HG02970 (cell line): ENCODE measurements around the gene PRKAR1B.
"Not testable (repeated sequence)": the region's sequence is repeated elsewhere in the genome, so short reads cannot be mapped to it uniquely, and the experiment has no call there.

Experiments
- ATAC-seq: cut with Tn5 transposase; IDR thresholded peaks from one replicate; pipeline ENCODE4 v1.9.1; 2021; ENCODE audit warnings: mild to moderate bottlenecking, moderate library complexity, moderate number of reproducible peaks; ENCODE audit not compliant: unreplicated experiment, low FRiP score

Gene PRKAR1B

DNA sequence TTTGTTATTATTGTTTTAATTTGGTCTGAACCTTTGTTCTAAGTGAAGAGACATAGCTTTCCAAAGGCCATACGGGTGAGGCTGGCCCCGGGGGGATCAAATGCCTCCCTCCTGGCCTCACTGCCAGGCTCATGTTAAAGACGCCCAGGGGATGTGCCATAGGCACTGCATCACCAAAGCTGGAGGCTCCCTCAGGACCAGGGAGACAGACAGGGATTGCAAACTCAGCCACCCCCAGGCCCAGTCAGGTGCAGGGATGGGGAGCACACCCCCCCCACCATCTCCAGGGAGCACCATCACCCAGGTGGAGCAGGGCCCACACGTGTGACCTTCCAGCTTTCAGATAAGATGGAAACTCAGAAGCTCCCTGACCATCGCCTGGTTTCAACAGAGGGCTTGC, 96.5 kb downstream of the PRKAR1B start:
- ATAC-seq: no peak

DNA sequence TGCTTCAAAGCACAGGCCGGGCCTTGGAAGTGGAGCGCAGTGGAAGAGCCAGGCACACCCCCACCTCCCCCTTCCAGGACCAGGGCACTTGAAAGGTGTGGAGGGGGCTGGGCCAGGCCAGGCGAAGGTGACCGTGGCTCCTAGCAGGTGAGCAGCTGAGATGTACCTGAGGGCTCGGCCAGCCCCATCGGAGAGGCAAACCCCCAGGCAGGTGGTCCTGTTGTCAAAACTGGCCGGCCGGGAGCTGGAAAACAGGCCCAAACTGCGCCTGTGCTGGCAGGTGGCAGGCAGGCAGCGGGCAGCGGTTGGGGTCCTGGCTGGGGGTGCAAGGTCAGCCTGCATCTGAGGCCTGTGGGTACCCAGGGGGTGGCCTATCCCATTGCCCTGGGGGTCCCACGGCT, 97.0 kb downstream of the PRKAR1B start:
- ATAC-seq: no peak

DNA sequence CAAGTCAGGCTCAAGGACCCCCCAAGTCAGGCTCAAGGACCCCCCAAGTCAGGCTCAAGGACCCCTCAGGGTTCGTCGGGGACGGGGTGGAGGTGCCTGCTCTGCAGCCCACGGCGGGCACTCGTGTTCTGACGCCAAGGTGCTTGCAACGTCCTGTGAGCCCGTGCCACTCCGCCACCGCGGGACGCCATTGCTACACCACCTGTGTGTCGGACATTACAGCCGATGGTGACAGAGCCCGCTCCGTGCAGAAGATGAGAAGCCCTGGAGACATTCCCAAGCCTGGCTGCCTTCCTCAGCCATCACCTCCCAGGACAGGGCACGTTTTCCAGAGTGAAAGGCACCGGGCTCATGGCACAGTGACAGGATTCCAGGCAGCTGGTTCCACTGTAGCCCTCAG, 98.3 kb downstream of the PRKAR1B start:
- ATAC-seq: no peak

DNA sequence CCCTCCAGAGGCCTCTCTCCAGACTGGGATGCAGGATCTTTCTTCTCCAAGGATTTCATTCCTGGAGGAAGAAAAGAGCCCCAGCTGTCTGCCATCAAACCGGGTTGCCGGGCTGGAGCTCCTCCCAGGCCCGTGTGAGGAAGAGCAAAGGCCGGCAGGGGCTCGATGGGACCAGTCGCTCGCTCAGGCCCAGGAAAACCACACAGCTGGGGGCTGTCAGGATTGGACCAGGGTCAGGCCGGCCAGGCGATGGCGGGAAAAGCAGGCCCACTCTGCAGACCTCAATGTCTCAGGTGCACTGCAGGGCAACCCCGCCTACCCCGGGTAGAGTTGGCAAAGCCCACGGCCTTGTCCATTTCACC, 98.7 kb downstream of the PRKAR1B start:
- no peak for ATAC-seq

DNA sequence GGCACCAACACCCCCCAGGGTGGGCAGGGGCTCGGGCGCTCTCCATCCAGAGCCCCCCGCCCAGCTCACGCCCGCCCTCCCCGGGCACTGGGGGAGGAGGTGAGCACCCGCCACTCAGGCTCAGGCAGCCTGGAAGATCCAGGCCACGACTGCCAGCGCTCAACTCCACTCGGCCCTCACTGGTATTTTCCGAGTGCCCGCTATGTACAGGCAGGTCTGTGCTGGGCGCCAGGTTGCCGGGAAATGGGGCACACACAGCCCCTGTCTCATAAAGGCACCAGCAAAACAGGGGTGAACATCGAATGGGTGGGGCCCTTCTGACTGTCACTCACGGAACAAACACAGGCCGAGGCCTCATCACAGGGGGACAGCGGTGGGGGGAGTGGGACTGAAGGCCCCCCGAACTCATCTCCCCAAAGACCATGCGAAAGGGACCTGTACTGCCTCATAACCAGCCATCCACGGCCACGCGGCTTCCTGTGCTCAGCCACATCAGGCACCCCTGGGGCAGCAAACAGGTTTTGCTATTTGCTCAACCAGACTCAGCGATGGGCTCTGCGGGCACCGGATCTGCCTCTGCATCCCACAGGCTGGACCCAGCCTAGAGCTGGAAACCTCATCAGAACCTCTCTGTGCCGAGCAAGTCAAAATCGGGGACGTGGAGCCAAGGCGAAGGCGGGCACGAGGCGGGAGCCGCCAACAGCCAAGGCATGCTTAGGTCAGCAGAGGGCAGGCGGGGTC, 99.2 kb downstream of the PRKAR1B start:
- no peak for ATAC-seq

DNA sequence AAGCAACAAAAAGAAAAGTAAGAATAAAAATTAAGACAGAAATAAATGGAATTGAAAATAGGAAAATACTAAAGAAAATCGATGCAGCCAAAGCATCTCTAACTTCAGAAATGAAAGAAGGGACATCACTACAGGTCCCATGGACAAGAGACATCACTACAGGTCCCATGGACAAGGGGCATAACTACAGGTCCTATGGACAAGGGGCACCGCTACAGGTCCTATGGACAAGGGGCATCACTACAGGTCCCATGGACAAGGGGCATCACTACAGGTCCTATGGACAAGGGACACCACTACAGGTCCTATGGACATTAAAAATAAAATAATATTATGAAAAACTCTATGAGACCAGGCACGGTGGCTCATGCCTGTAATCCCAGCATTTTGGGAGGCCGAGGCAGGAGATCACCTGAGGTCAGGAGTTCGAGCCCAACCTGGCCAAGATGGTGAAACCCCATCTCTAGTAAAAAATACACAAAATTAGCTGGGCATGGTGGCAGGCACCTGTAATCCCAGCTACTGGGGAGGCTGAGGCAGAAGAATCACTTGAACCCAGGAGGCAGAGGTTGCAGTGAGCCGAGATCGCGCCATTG, 101.6 kb downstream of the PRKAR1B start:
- ATAC-seq: no peak

DNA sequence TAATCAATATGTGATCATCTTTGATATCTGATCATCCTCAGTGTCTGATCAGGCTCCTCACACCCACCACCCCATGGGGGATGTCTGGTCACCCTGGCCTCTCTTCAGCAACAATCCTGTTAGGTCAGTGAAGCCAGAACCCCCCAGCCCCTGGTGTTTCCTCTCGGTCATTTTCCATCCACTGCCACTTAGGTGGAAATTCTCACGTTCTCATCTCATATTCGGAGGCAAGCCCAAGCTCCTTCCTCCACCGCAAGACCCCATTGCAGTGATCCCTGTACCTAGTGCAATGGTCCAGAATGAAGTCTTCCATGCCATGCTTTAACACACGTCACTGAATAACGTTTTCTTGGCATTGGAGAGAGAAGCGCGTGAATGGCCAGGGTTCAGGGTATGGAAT, 103.6 kb downstream of the PRKAR1B start:
- no peak for ATAC-seq

DNA sequence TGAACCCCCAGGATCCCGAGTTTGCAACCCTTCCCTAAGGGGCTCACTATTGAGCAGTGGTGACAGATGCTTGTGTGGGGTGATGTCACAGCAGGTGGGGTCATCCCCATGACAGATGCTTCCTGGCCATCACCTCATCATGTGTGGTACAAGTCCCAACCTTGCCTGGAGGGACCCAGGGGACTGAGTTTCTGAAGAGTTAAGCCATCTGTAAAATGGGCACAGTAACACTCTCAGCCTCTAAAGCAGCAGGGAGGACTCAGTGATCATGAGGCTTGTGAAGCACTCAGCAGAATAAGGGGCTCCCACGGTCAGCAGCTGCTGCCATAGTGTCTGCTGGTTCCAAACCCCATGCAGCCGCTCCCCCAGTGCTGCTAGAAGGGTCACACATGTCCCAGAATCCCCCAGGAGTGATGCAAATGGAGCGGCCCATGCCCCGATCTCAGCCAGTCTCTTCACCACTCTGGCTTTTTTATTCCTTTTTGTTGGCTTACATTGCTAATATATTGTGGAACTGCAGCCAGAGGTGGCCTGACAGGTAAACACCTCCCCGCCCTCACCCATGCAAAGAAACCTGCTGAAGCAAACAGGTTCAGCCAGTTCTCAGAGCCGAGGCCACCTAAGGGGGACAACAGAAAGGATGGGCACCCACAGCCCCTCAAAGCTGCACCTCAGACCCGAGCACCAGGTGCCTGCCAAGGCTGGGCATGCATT, 105.4 kb downstream of the PRKAR1B start:
- ATAC-seq: no peak

DNA sequence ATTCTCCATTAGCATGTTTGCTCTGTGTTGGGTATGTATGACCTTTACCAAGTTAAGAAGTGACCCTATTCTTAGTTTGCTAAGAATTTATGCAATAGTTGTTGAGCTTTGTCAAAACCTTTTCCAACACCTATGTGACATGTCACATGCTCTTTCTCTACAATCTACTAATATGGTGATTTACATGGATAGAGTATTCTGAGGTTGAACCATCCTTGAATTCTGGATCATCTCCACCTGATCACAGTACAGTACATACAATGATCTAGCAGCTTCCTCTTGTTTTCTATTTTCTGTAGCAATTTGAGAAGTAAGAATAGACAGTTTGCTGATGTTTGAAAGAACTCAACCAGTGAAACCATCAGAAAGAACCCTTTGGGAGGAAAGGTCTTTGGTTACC, 106.2 kb downstream of the PRKAR1B start:
- no peak for ATAC-seq

DNA sequence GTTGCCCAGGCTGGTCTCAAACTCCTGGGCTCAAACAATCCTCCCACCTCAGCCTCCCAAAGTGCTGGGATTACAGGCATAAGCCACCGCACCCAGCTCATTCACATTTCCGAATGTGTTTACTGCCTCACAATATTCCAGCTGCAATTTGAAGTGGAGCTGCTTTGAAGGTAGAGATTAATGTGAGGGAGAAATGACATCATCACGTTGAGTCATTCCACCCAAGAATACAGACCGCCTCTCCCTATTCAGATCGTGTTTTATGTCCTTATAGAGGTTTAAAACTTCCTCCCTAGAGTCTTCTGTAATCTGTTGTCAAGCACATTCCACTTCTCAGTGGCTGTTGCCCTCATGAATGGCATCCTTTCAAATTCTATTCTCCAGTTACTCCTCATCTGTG, 107.0 kb downstream of the PRKAR1B start:
- no peak for ATAC-seq

DNA sequence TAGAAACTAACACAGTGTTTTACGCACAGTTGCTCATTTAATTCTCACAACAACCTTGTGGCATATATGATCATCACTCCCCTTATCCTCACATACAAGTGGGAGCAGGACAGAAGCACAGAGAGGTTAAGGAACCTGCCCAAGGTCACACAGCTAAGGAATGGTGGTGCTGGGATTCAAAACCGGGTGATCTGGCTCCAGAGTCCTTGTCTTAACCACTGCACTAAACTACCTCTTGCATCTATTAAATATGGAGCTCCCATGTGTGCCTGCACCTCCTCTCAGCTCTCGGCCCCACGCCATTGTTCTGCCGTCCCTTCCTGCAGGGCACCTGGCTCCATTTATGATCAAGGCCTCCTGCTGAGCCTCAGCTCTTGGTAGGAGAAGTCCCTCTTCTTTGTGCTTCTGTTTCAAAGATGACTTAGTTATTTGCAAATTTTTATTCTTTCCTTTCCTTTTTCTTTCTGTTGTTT, 107.7 kb downstream of the PRKAR1B start:
- no peak for ATAC-seq

DNA sequence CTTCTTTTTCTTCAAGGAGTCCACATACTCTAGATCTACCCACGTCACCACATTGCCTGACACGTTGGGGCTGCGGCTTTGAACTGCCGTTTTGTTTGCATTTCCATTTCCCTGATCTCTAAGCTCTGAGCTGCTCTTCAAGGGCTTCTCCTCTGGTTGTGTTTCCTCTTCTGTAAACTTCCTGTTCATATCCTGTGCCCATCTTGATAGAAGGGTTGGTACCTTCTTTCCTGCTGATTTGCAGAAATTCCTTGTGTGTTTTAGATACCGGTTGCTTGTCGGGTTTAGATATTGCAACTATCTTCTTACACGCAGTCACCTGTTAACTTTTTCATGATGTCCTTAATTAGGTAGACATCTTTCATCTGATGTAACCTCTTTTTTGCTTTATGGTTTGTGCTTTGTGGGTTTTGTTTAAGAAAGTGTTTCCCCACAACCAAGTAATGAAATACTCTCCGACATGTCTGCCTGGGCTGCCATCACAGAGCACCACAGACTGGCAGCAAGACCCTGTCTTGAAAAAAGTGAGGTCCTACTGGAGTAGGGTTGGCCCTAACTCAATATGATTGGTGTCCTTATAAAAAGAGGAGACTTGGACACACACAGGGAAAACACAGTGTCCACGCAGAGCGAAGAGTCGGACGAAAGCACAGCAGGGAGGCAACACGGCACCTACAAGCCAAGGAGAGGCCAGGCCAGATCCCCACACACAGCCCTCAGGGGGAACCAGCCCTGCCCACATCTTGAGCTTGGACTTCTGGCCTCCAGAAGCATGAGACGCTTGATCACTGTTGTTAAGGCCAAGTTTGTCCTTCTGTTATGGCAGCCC, 108.3 kb downstream of the PRKAR1B start:
- no peak for ATAC-seq

DNA sequence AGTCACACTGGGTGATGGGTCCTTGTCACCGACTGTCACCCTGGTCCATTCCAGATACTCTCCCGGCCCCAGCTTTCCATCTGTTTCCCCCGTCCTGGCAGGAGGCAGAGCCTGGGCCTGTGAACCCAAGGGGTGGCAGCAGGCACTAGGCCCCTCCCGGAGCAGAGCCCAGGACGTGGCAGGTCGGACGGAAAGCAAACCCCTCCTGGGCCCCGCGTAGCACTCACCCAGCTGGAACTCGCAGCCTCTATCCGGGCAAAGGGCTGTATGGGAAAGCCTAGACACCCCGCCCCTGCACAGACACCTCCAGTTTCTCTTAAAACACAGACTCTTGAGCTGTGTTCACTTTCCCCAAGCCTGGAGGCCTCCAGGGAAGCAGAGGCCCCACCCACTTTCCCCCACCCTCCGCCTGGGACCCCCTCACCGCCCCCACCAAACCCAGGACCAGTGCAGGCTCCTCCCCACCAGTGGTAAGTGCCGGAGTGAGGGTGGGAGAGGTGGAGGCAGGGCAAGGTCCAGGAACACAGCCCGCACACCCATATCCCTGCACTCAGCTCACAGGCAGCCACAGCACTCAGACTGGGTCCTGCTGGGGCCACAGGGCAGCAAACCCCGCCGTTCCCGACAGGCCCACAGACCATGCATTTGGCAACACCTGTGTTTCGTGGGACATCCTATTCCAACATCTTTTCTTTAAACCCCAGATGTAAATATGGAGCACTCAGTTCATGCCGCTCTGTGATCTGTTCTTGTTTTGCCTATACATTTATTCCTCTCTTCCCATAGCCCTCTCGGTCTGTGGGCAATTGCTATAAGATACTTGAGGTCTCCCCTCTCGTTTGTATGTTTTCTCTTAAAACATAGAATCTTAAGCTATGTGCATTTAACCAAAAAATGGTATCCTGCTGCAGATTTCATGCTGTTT, 109.2 kb downstream of the PRKAR1B start:
- ATAC-seq: no peak

DNA sequence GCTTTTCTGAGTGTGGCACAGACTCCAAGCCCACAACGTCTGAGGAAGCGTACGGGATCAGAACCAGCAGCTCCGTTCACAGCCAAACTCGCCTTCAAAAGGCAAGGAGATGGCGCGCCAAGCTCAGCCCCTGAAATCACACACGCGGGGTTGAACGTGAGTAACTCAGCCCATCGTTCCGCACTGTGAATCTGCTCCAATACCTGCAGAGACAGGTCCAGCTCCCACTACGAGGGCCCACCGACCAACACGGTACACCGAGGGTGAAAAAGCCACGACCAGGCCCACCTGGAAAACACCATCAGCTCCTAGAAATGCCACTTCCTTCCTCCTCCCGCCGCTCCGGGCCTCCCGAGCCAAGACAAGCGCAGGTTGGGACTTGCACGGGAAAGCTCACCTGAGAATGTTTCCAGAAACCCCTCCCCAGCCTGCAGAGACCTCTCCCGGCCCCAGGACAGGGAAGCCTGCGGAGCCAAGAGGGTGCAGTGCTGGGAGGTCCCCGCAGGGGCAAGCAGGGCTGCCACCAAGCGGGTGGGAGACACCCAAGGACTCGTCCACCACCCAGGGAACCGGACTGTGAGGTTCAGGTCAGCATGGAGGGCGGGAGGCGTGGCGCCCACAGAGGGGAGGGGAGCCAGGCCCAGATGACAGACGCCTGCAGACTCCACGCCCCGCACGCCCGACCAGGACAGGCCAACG, 113.5 kb downstream of the PRKAR1B start:
- no peak for ATAC-seq

DNA sequence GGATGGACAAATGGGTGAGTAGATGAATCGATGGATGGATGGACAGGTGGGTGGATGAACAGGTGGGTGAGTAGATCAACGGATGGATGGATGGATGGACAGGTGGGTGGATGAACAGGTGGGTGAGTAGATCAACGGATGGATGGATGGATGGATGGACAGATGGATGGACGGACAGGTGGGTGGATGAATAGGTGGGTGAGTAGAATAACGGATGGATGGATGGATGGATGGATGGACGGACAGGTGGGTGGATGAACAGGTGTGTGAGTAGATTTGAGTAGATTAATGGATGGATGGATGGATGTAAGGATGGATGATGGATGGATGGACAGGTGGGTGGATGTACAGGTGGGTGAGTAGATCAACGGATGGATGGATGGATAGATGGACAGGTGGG, 115.2 kb downstream of the PRKAR1B start:
- ATAC-seq: not testable (repeated sequence)

DNA sequence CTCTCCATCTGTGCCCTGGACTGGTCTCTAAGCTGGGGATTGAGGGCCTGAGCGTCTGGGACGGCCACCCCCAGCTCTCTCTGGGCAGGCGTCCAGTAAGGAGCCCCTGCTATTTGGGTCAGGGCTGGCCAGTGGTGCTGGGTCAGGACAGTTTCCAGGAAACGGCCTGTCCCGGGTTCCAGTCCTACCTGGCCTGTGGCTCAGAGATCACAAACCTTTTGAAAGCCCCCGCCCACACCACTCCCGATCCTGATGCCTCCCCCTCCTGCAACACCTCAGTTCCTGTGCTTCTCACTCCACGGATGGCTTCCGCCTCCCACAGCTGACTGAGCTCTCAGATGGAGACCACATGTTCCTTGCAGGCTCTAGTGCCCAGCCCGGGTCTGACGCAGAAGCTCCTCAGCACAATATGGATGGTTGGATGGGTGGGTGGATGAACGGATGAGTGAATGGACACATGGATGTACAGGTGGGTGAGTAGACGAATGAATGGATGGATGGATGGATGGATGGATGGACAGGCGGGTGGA, 115.7 kb downstream of the PRKAR1B start:
- ATAC-seq: no peak

DNA sequence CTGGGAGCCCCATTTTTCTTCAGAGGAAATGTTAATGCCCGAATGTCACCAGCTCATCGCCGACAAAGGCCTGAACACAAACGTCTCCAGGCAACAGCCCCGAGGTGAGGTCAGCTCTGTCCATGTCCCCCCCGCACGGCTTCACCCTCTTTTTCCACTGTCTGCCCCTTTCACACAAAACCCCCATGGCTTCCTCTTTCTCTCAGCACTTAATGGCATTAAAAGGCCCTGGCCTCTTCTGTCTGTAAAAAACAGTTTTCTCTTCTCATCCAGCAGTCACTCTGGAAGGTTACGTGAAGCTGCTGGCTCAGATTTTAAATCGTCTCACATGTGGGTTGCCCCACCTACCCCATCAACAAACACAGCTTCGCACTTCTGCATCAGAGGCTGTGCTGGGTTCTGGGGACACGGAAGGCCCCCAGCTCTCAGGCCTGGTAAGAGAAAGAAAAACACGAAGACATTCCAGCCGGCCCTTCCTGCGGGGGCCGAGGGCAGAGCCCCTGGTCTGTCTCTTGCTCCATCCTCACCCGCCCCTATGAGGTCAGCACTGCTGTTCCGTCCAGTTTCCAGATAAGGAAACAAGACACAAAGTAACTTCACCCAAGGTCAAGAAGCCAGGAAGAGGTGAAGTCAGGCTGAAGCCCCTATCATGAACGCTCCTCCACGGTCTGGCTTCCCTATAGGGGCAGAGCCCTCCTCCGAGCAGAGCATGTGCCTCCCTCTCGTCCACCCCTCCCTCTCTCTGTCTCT, 116.4 kb downstream of the PRKAR1B start:
- no peak for ATAC-seq

DNA sequence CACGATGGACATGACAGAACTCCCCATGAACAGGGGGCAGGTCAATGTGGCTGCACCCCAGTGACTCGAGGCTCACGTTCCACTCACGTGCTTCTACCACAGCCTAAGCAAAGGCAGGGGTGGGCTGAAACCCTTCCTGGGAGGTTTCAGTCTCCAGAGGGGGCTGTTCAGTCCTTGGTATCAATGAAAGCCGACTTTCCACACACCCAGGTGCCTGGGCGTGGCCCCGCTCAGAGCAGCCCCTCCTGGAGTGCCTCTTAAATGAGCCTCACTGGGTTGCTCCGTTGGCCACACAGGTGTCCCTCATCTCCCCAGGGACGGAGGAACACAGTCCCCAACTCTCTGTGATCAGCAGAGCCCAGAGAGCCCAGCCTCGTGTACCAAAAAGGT, 116.9 kb downstream of the PRKAR1B start:
- ATAC-seq: no peak
